ENCODE measurements around the gene PATL1. TPM values are rescaled to one million over a fixed set of nuclear protein-coding genes. Genes with fewer than 3 reads are reported as not detected.
"Not testable (repeated sequence)": the region's sequence is repeated elsewhere in the genome, so short reads cannot be mapped to it uniquely, and the experiment has no call there.

PATL1 gene
- total RNA-seq, 1 donor from 2014 or later = 37.4 TPM

DNA sequence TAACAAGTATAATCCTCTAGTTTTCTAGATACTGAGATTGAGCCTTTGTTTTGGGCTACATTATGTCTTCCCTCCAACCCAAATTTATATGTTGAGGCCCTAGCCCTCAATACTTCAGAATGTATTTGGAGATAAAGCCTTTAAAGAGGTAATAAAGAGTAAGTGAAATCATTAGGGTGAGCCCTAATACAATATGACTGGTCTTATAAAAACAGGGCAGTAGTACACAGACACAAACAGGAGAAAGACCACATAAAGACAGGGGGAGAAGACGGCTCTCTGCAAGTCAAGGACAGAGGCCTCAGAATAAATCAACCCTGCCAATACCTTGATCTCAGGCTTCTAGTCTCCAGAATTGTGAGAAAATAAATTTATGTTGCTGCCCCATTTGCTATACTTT is 38.5 kb upstream of the PATL1 start:
- Mint-ChIP-seq H3K27ac (peak overlapping the region; percentile 0), H3K36me3 (no peaks in the 10 kb centered on the region), H3K9me3 (no peaks in the 10 kb centered on the region), H3K27me3 (no peaks in the 10 kb centered on the region), H3K4me1 (ENCODE audit: unreplicated experiment) (no peaks in the 10 kb centered on the region), H3K4me3 (no peak overlapping the region)
- TF ChIP-seq, protein P1, sequence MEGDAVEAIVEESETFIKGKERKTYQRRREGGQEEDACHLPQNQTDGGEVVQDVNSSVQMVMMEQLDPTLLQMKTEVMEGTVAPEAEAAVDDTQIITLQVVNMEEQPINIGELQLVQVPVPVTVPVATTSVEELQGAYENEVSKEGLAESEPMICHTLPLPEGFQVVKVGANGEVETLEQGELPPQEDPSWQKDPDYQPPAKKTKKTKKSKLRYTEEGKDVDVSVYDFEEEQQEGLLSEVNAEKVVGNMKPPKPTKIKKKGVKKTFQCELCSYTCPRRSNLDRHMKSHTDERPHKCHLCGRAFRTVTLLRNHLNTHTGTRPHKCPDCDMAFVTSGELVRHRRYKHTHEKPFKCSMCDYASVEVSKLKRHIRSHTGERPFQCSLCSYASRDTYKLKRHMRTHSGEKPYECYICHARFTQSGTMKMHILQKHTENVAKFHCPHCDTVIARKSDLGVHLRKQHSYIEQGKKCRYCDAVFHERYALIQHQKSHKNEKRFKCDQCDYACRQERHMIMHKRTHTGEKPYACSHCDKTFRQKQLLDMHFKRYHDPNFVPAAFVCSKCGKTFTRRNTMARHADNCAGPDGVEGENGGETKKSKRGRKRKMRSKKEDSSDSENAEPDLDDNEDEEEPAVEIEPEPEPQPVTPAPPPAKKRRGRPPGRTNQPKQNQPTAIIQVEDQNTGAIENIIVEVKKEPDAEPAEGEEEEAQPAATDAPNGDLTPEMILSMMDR (conservative IDR thresholded peaks at IDR 0.05) = no peak
- no peak for DNase-seq (ENCODE audit: extremely low spot score, unreplicated experiment)

DNA sequence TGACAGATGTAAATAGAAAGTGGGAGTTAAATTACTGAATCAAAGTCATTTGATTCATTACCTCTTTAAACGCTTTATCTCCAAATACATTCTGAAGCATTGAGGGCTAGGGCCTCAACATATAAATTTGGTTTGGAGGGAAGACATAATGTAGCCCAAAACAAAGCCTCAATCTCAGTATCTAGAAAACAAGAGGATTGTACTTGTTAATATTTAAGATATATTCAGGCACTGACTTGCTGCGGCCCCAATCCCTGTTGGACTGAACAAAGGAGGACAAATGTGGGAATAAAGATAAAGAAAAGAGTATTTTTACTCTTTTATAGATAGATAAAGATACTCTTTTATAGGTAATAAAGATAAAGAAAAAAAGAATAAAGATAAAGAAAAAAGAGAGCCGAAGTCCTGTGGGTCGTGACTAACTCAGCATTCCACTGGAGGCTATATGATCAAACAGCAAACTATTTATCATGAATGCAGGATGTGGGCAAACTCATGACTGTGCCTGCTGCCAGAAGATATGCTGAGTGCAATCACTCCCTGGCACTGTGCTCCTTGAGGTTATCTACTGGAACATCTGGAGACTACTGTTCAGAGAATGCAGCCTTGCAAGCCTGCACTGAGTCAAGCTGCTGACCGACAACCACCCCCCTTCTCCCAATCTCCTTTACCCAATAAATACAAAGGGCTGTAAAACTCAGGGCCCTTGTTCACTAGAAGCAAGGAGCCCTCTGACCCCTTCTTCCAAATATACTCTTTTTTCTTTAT is 37.9 kb upstream of the PATL1 start:
- Mint-ChIP-seq H3K4me1 (ENCODE audit: unreplicated experiment) (no peaks in the 10 kb centered on the region), H3K4me3 (no peak overlapping the region), H3K9me3 (no peaks in the 10 kb centered on the region), H3K27me3 (no peaks in the 10 kb centered on the region), H3K36me3 (no peaks in the 10 kb centered on the region), H3K27ac (peak overlapping the region; percentile 0)
- TF ChIP-seq, protein P1 (conservative IDR thresholded peaks at IDR 0.05) = no peak
- no peak for DNase-seq (ENCODE audit: extremely low spot score, unreplicated experiment)

- no peaks in the 10 kb centered on the region for H3K36me3 Mint-ChIP-seq
- no peaks in the 10 kb centered on the region for H3K9me3 Mint-ChIP-seq
- no peak overlapping the region for H3K4me3 Mint-ChIP-seq
- H3K27ac Mint-ChIP-seq = no peak overlapping the region
- TF ChIP-seq, protein P1 (conservative IDR thresholded peaks at IDR 0.05) = no peak
- no peaks in the 10 kb centered on the region for H3K27me3 Mint-ChIP-seq
- no peaks in the 10 kb centered on the region for H3K4me1 Mint-ChIP-seq (ENCODE audit: unreplicated experiment)
- no peak for DNase-seq (ENCODE audit: extremely low spot score, unreplicated experiment)
Measured at GRCh38 chr11:59705294-59705693, 36.5 kb upstream of the PATL1 start.

GRCh38 chr11:59703515-59703914 is 34.7 kb upstream of the PATL1 start:
- not testable (repeated sequence) for H3K4me1 Mint-ChIP-seq (ENCODE audit: unreplicated experiment); H3K36me3 Mint-ChIP-seq; H3K27me3 Mint-ChIP-seq; H3K9me3 Mint-ChIP-seq; DNase-seq (ENCODE audit: extremely low spot score, unreplicated experiment); H3K4me3 Mint-ChIP-seq; H3K27ac Mint-ChIP-seq

DNA sequence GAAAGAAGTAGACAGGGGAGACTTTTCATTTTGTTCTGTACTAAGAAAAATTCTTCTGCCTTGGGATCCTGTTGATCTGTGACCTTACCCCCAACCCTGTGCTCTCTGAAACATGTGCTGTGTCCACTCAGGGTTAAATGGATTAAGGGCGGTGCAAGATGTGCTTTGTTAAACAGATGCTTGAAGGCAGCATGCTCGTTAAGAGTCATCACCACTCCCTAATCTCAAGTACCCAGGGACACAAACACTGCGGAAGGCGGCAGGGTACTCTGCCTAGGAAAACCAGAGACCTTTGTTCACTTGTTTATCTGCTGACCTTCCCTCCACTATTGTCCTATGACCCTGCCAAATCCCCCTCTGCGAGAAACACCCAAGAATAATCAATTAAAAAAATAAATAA is 31.3 kb upstream of the PATL1 start:
- not testable (repeated sequence) for H3K36me3 Mint-ChIP-seq; H3K4me1 Mint-ChIP-seq (ENCODE audit: unreplicated experiment); H3K27me3 Mint-ChIP-seq; H3K4me3 Mint-ChIP-seq; H3K9me3 Mint-ChIP-seq; H3K27ac Mint-ChIP-seq; DNase-seq (ENCODE audit: extremely low spot score, unreplicated experiment)

DNA sequence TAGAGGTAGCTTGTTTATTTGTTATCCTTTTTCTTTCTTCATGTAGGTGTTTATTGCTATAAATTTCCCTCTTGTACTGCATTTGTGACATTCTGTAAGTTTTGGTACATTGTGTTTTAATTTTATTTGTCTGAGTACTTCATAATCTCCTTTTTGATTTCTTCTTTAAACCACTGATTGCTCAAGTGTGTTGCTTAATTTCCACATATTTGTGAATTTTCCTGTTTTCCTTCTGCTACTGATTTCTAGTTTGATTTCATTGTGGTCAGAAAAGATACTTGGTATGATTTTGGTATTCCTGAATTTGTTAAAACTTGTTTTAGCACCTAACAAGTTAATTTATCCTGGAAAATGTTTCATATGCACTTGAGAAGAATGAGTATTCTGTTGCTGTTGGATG is 29.7 kb upstream of the PATL1 start:
- Mint-ChIP-seq H3K36me3 (no peaks in the 10 kb centered on the region), H3K9me3 (no peaks in the 10 kb centered on the region), H3K27me3 (no peaks in the 10 kb centered on the region), H3K4me3 (no peak overlapping the region), H3K27ac (no peak overlapping the region), H3K4me1 (ENCODE audit: unreplicated experiment) (no peaks in the 10 kb centered on the region)
- no peak for DNase-seq (ENCODE audit: extremely low spot score, unreplicated experiment)
- TF ChIP-seq, protein P1 (conservative IDR thresholded peaks at IDR 0.05) = no peak

Data from type B pancreatic cell (in vitro differentiated cells).